Stimulated activated naive CD8-positive, alpha-beta T cell treated with anti-CD3 and anti-CD28 coated beads, Interleukin-15, Interleukin-2, amounts not matched to agents 100 U/mL and 50 U/mL, for 24 hours (primary cell): Measurements from ENCODE around the gene GPR78.

Source experiments
- ATAC-seq: fragments of 150-1000 bp; cut with Tn5 transposase; one replicate; pipeline ENCODE4 v1.10.0; 2021
- DNase-seq: peaks from one replicate; pipeline ENCODE4 v3.0.0; 2021

GPR78 gene

GRCh38 chr4:8547108-8547911, 32.9 kb upstream of the GPR78 start:
- DNase-seq (no peak), ATAC-seq (no peak)

GRCh38 chr4:8547912-8548730, 32.1 kb upstream of the GPR78 start:
- no peak for ATAC-seq
- DNase-seq: no peak

DNA sequence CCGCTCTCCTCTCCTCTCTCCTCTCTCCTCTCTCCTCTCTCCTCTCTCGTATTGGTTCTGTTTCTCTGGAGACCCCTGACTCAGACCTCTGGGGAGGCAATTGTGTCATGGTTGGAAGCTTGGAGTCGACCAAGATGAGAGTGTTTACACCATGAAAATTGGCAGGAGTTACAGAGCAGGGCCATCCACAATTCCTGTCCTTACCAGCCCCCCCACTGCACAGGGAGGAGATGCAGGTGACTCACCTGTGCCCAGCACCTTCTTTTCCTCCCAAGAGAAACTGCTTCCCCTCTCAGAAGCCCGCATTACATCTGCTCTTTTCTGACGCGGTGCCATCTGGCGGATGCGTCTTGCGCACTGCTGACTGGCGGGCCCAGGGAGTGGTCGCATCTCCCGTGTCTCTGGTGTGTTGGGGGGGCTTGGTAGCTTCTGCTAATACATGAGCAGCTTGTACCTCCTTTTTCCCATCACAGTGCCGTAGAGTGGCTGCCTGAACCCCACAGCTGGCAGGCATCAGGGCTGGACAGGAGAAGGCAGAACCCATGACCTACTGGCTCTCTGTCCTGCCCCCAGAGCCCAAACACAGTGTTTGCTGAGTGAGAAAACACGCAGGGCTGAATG, 31.4 kb upstream of the GPR78 start:
- no peak for DNase-seq
- no peak for ATAC-seq

GRCh38 chr4:8549352-8549931, 30.8 kb upstream of the GPR78 start:
- DNase-seq: no peak
- no peak for ATAC-seq

- no peak for ATAC-seq
- DNase-seq: no peak
These were observed 29.5 kb upstream of the GPR78 start for GRCh38 chr4:8550691-8551090.

- ATAC-seq (no peak), DNase-seq (no peak)
These were observed 28.2 kb upstream of the GPR78 start for GRCh38 chr4:8552024-8552423.

DNA sequence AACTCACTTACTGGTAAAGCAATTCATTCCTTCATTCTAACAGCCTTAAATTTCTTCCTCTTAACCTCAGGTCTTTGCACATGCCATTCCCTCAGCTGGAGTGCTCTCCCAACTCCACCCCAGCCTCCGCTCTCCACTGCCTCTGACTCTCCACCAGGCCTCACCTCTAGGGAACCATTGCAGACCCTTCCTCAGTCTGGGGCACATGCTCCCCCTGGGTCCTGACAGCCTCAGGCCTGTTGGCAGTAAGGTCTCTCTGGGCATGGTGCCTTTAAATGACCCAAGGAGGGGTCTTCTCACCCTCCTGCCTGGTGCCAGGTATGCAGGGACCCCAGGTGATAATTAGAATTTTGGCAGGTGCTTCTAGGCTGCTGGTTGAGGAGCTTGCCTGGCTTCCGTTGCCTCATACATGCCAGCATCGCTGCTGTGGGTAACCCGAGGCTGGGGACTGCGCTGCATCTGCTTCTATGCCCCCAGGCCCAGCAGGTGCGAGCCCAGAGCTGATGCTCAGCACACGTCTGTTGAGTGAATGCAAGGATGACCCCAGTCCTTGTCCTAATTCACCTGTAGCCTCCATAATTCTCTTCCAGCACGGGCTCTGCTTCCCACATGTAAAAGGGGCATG, 27.5 kb upstream of the GPR78 start:
- no peak for ATAC-seq
- no peak for DNase-seq

DNA sequence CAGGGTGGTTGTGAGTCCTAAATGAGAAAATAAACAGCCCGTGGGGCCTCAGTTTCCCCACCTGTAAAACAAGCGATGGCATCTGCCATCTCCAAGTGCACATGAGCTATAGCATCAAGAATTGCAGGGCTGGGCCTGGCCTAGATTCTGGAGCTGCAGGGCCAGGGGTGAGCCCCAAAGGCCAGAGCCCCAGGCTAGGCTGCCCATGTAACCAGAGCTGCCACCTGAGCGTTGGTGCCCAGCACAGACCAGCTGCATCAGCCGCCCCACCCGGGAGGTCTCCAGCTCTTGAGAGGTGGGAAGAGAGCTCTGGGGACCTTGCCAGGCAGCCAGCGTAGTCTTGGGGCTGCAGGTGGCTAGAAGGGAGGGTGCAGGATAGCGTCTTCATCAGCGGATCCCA, 27.0 kb upstream of the GPR78 start:
- no peak for DNase-seq
- no peak for ATAC-seq

GRCh38 chr4:8553991-8554405, 26.2 kb upstream of the GPR78 start:
- no peak for ATAC-seq

GRCh38 chr4:8554555-8555100, 25.6 kb upstream of the GPR78 start:
- no peak for ATAC-seq
- no peak for DNase-seq

More at GRCh38 chr4:8553991-8554405, 26.2 kb upstream of the GPR78 start:
- DNase-seq: no peak

GRCh38 chr4:8555716-8556115, 24.5 kb upstream of the GPR78 start:
- DNase-seq: no peak
- ATAC-seq: no peak

- no peak for ATAC-seq
- DNase-seq: no peak
These were observed 23.6 kb upstream of the GPR78 start for GRCh38 chr4:8556341-8557150.

DNA sequence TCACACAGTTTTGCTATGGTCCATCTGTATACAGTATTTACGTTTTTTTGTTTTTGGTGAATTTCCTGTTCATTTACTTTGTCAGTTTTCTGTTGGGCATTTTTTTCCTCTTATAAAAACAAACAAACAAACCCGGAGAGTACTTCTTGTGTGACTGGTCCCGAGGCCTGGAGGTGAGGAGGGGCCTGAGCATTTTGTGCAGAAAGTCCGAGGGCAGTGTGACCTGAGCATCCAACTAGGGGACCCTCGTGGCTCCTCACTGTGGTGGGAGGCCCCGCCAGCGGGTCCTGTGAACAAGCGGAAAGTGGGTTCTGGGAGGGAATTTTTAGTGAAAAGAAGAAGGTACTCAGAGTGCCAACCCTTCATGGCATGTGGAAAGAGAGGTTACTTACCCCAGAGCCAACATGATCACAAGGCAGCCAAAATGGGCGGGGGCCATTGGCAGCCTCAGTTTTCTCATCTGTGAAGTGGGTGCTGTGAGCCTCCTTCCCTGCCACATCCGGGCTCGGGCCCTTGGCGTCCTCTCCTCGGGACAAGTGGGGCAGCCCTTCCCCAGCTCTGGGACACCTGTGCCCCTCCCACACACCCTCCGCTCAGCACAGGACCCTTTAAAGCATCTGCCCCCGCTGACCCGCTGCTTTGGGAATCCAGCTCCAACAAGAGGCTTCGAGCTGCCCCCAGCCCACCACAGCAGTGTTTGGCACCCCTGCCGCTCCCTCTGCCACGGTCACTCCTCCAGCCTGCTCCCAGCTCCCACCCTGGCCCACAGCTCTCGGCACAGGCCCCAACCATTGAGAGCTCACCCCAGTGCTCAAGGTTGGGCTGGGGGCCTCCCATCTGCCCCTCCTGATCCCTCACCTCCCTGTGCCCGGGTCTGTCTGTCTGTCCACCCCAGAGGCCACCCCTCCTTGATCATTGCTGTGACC, 22.8 kb upstream of the GPR78 start:
- ATAC-seq: peak; percentile 33
- DNase-seq: no peak

- ATAC-seq (no peak), DNase-seq (no peak)
These were observed 21.9 kb upstream of the GPR78 start for GRCh38 chr4:8558080-8558960.

GRCh38 chr4:8559011-8559410, 21.2 kb upstream of the GPR78 start:
- DNase-seq (no peak), ATAC-seq (no peak)

DNA sequence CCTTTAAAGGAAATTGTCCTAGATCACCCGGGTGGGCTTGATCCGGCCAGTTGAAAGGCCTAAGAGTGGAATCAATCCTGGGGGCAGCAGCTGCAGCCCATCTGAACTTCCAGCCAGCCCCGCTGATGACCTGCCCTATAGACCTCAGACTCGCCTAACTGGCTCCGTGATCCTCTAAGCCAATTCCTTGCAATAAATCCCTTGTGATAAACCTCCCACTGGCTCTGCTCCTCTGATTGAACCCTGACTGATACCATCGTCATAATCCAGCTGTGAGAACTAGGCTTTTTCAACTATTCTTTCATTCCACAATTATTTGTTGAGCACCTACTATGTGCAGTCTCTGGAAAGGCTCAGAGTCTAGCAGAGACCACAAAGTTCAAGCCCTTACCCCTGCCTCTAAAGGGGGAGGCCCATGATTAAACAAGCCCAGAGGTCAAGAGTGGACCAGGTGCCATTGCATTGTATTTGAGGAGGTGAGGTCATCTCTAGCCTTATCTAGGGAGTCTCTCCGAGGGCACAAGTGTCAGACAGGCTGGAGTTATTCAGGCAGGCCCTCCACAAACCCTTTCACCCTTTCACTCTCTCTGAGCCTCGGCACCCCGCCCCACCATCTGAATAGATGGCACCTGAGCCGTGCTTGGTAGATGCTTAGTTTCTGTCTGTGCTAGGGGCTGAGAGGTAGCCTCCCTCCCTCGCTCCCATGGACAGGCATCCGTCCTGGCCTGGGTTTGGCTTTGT, 20.5 kb upstream of the GPR78 start:
- ATAC-seq: no peak

DNA sequence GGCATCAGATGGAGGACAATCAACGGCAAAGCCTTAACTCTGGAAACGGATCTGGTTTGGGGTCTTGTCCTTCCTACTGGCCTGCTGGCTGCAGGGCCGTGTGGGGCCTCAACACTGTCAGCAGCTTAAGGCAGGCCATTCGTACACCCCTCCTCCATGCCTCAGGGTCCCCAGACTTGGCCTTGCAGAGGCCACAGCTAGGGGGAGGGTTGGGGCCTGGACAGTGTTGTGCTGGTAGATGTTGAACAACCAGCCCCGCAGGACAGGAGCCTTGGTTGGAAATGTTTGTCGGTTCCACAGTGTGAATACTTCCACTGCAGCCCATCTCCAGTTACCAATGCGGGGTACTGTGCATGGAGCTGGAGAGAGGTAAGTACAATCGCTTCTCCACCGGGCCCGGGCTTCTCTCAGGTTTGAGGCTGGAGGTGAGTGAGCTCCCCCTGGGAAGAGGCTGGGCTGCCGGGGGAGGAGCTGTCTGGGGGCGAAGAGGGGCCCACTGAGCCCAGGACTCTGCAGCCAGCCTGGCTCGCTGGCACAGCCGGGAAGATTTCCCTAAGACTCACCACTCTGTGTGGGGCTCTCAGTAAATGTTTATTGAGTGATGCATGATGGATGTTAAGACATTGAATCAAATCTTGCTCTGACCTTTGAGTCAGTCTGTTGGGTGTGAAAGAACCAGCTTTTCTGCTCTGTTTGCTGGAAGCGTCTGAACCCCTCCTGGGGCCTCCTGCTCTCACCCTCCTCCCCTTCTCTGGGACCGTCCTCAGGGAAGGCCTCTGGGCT, 19.7 kb upstream of the GPR78 start:
- ATAC-seq (no peak), DNase-seq (no peak)

More for the DNA sequence above, 20.5 kb upstream of the GPR78 start:
- no peak for DNase-seq
